ENCODE results near the gene CYP2B6.
A peak's percentile ranks its signal among the peaks of the same experiment; 100 is the strongest.
"Not testable (repeated sequence)": the region's sequence is repeated elsewhere in the genome, so short reads cannot be mapped to it uniquely, and the experiment has no call there.

Gene CYP2B6

DNA sequence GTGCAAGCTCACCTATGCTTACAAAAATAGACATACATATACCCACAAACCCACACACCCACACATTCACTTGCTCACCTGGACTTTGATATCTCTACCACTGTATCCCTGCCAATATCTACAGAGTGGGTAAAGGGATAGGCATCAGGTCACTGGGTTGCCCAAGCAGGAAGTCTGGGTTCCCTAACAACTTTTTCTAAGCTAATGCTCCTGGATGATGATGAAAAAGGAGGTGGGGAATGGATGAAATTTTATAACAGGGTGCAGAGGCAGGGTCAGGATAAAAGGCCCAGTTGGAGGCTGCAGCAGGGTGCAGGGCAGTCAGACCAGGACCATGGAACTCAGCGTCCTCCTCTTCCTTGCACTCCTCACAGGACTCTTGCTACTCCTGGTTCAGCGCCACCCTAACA, at the start of gene CYP2B6:
Gene CYP2B6, plus strand, starts transcription at position 311 of the 410 bp plus-strand sequence. Its CDS starts 24 bp downstream, at position 335.
- no peak for DNase-seq
- no peak for ATAC-seq

DNA sequence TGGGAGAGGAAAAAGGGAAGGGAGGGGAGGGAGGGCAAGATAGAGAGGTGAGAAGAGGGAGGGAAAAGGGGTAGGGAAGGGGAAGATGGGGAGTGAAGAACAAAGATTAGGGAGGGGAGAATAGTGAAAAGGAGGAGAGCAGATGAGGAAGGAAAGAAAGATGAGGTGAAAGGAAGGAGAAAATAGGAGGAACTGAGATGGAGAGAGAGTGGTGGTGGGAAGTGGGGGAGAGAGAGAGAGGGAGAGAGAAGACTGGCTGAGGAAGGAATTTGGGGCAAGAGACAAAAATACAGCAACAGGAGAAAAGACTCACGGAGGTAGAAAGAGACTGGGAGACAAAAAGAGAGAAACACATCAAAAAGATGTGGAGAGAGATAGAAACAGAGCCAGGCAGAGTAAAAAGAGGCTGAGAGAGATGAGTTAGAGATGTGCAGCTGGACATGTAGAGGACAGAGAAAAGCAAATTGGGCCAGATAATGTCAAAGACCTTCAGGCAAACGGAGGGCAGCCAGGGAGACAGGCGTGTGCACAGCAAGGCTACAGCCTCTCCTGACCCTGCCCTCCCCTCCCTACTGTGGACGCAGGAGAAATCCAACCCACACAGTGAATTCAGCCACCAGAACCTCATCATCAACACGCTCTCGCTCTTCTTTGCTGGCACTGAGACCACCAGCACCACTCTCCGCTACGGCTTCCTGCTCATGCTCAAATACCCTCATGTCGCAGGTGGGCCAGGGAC, 49.4 kb upstream of the CYP2B6 start:
- ATAC-seq (no peak), DNase-seq (no peak)

DNA sequence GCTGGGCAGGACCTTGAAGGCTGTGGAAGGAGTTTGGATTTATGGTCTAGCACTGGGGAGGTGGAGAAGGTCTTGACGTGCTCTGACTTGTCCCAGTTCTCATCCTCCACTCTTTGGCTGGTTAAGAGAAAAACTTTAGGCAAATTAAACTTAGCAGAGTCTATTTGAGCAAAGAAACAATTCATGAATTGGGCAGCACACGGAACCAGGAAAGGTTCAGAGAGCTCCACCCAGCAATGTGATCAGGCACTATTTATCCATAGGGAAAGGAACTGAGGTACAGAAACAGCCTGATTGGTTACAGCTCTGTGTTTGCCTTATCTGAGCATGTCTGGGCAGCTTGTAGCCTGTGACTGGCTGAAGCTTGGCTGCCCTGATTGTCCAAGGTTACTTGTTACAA, 45.4 kb upstream of the CYP2B6 start:
- ATAC-seq (no peak), DNase-seq (no peak)

DNA sequence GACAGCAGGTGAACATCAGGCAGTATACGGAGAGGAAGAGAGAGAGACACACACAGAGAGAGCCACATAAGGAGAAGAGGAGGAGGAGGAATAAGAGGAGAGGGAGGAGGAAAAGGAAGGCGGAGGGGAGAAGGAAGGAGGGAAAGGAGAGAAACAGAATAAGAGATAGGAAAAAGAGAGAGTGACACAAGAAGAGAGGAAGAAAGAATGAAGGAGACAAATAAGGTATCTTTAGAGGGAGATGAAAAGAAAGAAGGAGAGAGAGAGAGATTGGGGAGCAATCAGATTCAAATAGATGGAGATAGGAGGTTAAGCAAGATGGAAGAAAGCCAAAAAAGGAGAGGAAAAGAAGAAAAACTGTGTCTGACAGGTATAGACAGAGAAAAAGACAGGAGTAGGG, 44.0 kb upstream of the CYP2B6 start:
- no peak for ATAC-seq
- no peak for DNase-seq

DNA sequence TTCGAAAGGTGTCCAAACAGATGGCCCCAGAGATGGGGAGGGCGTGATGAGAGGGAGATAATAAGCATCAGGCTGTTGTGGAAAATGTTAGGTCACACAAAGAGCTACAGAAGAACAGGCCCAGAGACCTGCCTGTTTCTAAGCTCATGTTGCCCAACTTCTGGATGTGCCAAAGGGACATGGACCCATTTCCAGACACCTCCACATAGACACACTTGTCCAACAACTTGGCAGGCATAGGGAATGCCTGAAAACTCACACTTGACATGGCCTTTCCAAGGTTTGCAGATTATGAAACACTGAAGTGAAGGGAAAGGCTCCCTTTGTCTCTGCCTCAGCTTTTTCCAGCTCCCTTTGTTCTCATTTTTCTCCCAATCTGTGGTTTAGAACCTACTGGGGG, 43.5 kb upstream of the CYP2B6 start:
- ATAC-seq: no peak
- DNase-seq: no peak

DNA sequence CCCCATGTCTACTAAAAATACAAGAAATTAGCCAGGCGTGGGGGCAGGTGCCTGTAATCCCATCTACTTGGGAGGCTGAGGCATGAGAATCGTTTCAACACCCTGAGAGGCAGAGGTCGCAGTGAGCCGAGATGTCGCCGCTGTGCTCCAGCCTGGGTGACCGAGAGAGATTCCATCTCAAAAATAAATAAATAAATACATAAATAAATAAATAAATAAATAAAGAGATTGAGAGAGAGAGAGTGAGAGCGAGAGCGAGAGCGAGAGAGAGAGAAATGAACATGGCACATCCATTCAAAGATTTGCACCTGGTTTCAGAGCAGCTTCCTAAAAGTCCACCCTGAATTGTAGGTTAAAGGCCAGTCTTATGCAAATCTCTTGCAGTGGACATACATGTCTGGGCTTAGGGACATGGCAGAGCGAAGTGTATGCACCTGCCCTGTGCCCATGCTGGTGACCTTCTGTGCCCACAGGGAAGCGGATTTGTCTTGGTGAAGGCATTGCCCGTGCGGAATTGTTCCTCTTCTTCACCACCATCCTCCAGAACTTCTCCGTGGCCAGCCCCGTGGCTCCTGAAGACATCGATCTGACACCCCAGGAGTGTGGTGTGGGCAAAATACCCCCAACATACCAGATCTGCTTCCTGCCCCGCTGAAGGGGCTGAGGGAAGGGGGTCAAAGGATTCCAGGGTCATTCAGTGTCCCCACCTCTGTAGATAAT, 42.3 kb upstream of the CYP2B6 start:
- ATAC-seq (no peak), DNase-seq (no peak)

DNA sequence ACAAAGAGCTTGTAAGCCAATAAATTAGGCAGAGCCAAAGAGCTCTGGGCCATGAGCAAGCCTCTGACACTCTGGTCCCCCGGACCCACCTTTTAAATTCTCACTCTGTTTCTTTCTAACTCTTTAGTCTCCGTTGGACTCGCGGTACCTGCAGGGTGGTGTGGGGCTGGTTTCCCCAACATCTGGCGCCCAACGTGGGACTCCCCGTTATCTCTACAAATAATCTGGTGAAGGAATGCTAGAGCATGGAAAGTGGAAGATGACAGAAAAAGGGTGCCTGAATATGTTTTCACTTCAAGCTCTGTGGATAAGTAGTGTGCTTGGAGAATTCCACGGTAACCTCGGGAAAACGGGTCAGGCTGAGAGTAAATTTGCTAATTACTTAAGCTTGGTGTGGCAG, 36.5 kb upstream of the CYP2B6 start:
- no peak for ATAC-seq
- DNase-seq: no peak

DNA sequence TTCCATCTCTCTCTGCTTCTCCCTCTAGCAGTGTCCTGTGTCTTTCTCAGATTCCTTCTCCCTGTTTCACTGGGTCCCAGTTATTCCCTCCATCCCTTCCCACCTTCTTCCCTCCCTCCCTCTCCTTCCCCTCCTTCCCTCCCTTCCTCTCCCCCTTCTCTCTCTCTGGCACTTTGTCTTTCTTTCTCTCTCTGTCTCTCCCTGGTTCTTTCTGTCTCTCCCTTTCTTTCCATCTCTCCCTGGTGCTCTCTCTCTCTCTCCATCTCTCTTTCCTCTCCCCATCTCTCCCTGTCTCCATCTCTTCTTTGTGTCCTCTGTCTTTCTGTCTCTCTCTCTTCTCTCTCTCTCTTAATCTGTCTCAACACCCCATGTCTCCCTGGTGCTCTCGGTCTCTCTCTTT, 31.7 kb upstream of the CYP2B6 start:
- DNase-seq: no peak
- no peak for ATAC-seq

DNA sequence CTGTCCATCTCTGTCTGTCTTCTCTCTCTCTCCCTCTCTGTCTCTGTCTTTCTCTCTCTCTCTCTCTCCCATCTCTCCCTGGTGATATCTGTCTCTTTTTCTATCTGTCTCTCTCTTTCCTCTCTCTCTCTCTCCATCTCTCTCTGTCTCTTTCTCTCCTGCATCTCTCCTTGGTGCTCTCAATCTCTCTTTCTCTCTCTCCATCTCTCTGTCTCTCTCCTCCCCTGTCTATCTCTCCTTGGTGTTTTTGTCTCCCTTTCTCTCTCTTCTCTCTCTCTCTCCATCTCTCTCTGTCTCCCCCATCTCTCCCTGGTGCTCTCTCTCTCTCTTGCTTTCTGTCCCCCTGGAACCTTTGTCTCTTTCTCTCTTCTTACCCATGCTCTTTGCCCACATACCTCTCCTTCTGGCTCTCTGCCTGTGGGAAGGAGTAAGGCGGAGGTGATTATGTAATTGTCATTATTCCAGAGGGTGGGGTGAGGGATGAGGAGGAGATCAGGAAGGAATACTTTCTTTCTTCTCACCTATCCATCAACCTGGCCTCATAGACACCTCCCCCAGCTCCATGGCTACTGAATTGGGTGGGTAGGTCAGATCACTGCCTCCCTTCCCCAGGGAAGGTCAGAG, 30.9 kb upstream of the CYP2B6 start:
- DNase-seq (no peak), ATAC-seq (no peak)

DNA sequence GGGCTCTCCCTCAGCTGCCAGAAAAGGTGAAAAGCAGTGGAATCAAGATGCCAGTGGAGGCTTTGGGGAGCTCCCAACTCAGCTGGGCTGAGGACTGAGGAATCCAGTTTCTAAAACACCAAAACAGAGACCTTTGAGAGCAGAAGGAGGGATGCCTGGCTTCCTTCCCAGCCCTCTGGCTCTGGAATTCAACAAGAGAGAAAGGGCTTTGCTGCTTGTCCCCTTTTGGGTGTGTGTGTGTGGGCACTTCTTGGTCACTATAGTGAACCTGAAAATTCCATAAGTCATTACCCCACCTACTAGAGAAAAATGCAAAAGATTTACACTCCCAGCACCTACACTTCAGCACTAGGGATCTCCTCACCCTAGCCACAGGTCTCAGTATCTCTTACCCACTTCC, 30.3 kb upstream of the CYP2B6 start:
- ATAC-seq: no peak
- DNase-seq: no peak

DNA sequence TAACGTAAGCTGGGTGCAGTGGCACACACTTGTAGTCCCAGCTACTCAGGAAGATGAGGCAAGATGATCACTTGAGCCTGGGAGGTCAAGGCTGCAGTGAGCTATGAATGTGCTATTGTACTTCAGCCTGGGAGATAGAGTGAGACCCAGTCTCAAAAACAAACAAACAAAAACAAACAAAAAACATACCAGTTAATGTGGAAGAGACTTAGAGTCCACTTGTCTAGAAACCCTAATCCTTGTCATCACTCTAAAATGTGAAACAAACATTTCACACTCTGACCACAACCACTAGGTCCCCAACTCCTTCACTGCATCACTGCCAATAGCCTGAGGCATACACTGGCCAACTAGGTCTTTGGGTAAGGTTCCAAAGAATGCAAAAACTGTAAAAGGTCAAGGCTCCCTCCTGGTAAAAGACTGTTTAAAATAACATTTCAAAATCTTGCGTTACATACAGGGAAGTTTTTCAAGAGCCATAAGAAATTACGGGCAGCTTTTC, 28.6 kb upstream of the CYP2B6 start:
- ATAC-seq: no peak
- DNase-seq: no peak

DNA sequence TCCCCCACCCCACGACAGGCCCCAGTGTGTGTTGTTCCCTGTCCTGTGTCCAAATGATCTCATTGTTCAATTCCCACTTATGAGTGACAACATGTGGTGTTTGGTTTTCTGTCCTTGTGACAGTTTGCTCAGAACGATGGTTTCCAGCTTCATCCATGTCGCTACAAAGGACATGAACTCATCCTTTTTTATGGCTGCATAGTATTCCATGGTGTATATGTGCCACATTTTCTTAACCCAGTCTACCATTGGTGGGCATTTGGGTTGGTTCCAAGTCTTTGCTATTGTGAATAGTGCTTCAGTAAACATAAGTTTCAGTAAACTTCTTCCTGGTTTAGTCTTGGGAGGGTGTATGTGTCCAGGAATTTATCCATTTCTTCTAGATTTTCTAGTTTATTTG, 26.7 kb upstream of the CYP2B6 start:
- ATAC-seq, DNase-seq: not testable (repeated sequence)

DNA sequence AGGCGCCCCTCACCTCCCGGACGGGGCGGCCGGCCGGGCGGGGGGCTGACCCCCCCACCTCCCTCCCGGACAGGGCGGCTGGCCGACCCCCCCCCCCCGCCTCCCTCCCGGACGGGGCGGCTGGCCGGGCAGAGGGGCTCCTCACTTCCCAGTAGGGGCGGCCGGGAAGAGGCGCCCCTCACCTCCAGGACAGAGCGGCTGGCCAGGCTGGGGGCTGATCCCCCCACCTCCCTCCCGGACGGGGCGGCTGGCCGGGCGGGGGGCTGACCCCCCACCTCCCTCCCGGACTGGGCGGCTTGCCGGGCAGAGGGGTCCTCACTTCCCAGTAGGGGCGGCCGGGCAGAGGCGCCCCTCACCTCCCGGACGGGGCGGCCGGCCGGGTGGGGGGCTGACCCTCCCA, 25.7 kb upstream of the CYP2B6 start:
- not testable (repeated sequence) for ATAC-seq, DNase-seq

DNA sequence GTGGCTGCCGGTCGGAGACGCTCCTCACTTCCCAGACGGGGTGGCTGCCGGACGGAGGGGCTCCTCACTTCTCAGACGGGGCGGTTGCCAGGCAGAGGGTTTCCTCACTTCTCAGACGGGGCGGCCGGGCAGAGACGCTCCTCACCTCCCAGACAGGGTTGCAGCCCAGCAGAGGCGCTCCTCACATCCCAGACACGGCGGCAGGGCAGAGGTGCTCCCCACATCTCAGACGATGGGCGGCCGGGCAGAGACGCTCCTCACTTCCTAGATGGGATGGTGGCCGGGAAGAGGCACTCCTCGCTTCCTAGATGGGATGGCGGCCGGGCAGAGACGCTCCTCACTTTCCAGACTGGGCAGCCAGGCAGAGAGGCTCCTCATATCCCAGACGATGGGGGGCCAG, 24.5 kb upstream of the CYP2B6 start:
- not testable (repeated sequence) for ATAC-seq, DNase-seq

DNA sequence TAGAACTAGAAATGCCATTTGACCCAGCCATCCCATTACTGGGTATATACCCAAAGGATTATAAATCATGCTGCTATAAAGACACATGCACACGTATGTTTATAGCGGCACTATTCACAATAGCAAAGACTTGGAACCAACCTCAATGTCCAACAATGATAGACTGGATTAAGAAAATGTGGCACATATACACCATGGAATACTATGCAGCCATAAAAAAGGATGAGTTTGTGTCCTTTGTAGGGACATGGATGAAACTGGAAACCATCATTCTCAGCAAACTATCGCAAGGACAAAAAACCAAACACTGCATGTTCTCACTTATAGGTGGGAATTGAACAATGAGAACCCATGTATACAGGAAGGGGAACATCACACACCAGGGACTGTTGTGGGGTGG, 23.0 kb upstream of the CYP2B6 start:
- DNase-seq, ATAC-seq: not testable (repeated sequence)

DNA sequence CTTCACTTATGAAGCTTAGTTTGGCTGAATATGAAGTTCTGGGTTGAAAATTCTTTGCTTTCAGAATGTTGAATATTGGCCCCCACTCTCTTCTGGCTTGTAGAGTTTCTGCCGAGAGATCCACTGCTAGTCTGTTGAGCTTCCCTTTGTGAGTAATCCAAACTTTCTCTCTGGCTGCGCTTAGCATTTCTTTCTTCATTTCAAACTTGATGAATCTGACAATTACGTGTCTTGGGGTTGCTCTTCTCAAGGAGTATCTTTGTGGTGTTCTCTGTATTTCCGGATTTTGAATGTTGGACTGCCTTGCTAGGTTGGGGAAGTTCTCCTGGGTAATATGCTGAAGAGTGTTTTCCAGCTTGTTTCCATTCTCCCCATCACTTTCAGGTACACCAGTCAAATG, 21.4 kb upstream of the CYP2B6 start:
- not testable (repeated sequence) for DNase-seq, ATAC-seq

DNA sequence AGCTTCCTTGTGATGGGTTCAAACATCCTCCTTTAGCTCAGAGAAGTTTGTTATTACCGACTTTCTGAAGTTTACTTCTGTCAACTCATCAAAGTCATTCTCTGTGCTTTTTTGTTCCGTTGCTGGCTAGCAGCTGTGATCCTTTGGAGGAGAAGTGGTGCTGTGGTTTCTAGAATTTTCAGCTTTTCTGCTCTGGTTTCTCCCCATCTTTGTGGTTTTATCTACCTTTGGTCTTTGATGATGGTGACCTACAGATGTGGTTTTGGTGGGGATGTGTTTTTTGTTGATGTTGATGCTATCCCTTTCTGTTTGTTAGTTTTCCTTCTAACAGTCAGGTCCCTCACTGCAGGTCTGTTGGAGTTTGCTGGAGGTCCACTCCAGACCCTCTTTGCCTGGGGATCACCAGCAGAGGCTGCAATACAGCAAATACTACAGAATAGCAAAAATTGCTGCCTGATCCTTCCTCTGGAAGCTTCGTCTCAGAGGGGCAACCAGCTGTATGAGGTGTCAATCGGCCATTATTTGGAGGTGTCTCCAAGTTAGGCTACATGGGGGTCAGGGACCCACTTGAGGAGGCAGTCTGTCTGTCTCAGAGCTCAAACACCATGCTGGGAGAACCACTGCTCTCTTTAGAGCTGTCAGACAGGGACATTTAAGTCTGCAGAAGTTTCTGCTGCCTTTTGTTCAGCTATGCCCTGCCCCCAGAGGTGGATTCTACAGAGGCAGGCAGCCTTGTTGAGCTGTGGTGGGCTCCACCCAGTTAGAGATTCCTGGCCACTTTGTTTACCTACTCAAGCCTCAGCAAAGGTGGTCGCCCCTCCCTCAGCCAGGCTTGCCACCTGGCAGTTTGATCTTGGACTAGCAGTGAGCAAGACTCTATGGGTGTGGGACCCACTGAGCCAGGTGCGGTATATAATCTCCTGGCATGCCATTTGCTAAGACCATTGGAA, 20.4 kb upstream of the CYP2B6 start:
- not testable (repeated sequence) for ATAC-seq, DNase-seq

DNA sequence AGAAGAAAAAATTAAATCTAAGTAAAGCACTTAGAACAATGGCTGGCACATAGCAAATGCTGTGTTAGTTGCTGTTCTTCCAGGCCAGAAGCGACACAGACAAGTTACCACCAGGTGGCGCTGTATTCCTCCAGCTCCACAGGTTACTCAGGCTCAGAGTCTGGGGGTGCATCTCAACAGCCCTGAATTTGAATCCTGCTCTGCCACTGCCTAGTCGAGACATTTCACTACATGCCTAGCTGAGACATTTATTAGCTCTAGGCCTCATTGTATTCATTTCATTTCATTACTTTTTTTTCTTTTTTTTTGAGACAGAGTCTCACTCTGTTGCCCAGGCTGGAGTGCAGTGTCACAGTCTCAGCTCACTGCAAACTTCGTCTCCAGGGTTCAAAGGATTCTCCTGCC, 16.4 kb upstream of the CYP2B6 start:
- peak; percentile 69 for ATAC-seq

DNA sequence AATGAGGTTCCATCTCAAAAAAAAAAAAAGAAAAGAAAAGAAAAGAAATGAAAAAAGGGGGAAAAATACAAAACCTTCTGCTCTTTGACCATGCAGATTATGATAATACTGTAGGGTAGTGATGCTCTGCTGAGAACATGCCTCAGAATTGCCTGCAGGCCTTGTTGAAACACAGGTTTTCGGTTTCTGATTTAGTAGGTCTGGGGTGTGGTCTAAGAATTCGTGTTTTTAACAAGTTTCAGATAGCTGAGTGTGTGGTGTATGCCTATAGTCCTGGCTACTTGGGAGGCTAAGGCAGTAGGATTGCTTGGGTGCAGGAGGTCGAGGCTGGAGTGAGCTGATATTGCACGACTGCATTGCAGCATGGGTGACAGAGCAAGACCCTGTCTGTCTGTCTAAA, 14.9 kb upstream of the CYP2B6 start:
- no peak for ATAC-seq
- DNase-seq: no peak

More for the DNA sequence above, 16.4 kb upstream of the CYP2B6 start:
- peak; percentile 80 for DNase-seq

DNA sequence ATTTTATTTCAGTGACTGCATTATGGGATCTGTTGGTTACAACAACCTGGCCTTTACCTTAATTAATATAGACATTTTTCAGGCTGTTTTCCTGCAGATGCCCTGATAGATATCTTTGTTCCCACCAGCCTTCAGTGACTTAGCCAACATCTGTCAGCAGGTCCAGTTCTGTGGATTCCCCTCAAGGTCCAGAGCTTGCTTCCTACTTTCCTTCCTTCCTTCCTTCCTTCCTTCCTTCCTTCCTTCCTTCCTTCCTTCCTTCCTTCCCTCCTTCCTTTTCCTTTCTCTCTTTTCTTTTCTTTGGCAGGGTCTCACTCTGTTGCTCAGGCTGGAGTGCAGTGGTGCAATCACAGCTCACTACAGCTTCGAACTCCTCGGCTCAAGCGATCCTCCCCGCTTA, 14.4 kb upstream of the CYP2B6 start:
- no peak for ATAC-seq

DNA sequence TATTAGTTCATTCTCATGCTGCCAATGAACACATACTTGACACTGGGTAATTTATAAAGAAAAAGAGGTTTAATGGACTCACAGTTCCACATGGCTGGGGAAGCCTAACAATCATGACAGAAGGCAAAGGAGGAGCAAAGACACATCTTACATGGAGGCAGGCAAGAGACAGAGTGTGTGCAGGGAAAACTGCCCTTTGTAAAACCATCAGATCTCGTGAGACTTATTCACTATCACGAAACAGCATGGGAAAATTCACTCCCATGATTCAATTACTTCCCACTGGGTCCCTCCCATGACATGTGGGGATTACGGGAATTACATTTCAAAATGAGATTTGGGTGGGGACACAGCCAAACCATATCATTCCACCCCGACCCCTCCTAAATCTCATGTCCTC, 11.3 kb upstream of the CYP2B6 start:
- DNase-seq, ATAC-seq: not testable (repeated sequence)

More for the DNA sequence above, 14.4 kb upstream of the CYP2B6 start:
- no peak for DNase-seq

Measured in stimulated activated naive CD8-positive, alpha-beta T cell treated with anti-CD3 and anti-CD28 coated beads, Interleukin-15, Interleukin-2, amounts not matched to agents 100 U/mL and 50 U/mL, for 24 hours (primary cell).